ENCODE measurements around the gene MRPS6.

MRPS6 gene

GRCh38 chr21:34073032-34073748, at the start of gene MRPS6, which contains the start of gene SLC5A3:
TSS of gene MRPS6 (plus strand) at chr21:34073578. CDS start at chr21:34073701, 123 bp downstream.
TSS of gene SLC5A3 (plus strand) at chr21:34073578. CDS start at chr21:34095199, 21,621 bp downstream.
- peak; percentile 96 for DNase-seq (ENCODE audit: low spot score)

GRCh38 chr21:34023691-34024373, 49.5 kb upstream of the MRPS6 start:
- DNase-seq (ENCODE audit: low spot score) = no peak

GRCh38 chr21:34024374-34024693, 49.0 kb upstream of the MRPS6 start:
- no peak for DNase-seq (ENCODE audit: low spot score)

GRCh38 chr21:34027721-34028461, 45.5 kb upstream of the MRPS6 start:
- no peak for DNase-seq (ENCODE audit: low spot score)

GRCh38 chr21:34029743-34030528, 43.4 kb upstream of the MRPS6 start:
- DNase-seq (ENCODE audit: low spot score) = peak; percentile 71

- DNase-seq (ENCODE audit: low spot score) = no peak
These were observed 41.5 kb upstream of the MRPS6 start for GRCh38 chr21:34031835-34032370.

GRCh38 chr21:34034369-34035014, 38.9 kb upstream of the MRPS6 start:
- no peak for DNase-seq (ENCODE audit: low spot score)

- no peak for DNase-seq (ENCODE audit: low spot score)
These were observed 37.6 kb upstream of the MRPS6 start for GRCh38 chr21:34035619-34036354.

- no peak for DNase-seq (ENCODE audit: low spot score)
These were observed 36.2 kb upstream of the MRPS6 start for GRCh38 chr21:34037009-34037795.

- no peak for DNase-seq (ENCODE audit: low spot score)
These were observed 33.5 kb upstream of the MRPS6 start for GRCh38 chr21:34039678-34040382.

GRCh38 chr21:34042735-34043134, 30.6 kb upstream of the MRPS6 start:
- DNase-seq (ENCODE audit: low spot score) = no peak

- DNase-seq (ENCODE audit: low spot score) = no peak
These were observed 30.0 kb upstream of the MRPS6 start for GRCh38 chr21:34043333-34043732.

- no peak for DNase-seq (ENCODE audit: low spot score)
These were observed 26.5 kb upstream of the MRPS6 start for GRCh38 chr21:34046917-34047316.

- DNase-seq (ENCODE audit: low spot score) = no peak
These were observed 25.5 kb upstream of the MRPS6 start for GRCh38 chr21:34047835-34048234.

- no peak for DNase-seq (ENCODE audit: low spot score)
These were observed 21.2 kb upstream of the MRPS6 start for GRCh38 chr21:34052171-34052570.

- no peak for DNase-seq (ENCODE audit: low spot score)
These were observed 19.1 kb upstream of the MRPS6 start for GRCh38 chr21:34054259-34054658.

GRCh38 chr21:34055615-34056014, 17.8 kb upstream of the MRPS6 start:
- no peak for DNase-seq (ENCODE audit: low spot score)

- no peak for DNase-seq (ENCODE audit: low spot score)
These were observed 11.4 kb upstream of the MRPS6 start for GRCh38 chr21:34061983-34062382.

GRCh38 chr21:34065027-34065426, 8.4 kb upstream of the MRPS6 start:
- peak; percentile 41 for DNase-seq (ENCODE audit: low spot score)
